Measurements from ENCODE around the gene HGS. TPM values are rescaled to one million over a fixed set of nuclear protein-coding genes. Genes with fewer than 3 reads are reported as not detected.

Gene HGS
- total and polyA plus RNA-seq, 2 donors = 39.0 to 157 TPM

GRCh38 chr17:81652906-81653771, 30.7 kb upstream of the HGS start:
- H3K27me3 ChIP-seq (ENCODE audit: control insufficient read depth in 2 of 2, insufficient read depth in 1 of 2, low read length in 1 of 2) = peaks cover 9 to 24% of the 10 kb centered on the region in 2 donors

GRCh38 chr17:81655378-81656117, 28.3 kb upstream of the HGS start:
- Histone ChIP-seq H3K4me1 (ENCODE audit: control insufficient read depth in 2 of 2, insufficient read depth in 2 of 2, low read length in 2 of 2) (peaks cover 5 to 29% of the 10 kb centered on the region in 2 donors), H3K36me3 (ENCODE audit: control insufficient read depth in 2 of 2, insufficient read depth in 2 of 2, low read length in 1 of 2) (no peaks in the 10 kb centered on the region), H3K27ac (ENCODE audit: low read depth in 1 of 2, low read length in 1 of 2) (no peak overlapping the region), H3K27me3 (ENCODE audit: control insufficient read depth in 2 of 2, insufficient read depth in 1 of 2, low read length in 1 of 2) (peaks cover 0 to 2% of the 10 kb centered on the region in 2 donors), H3K4me3 (ENCODE audit: low read length in 2 of 2) (no peak overlapping the region), H3K9me3 (ENCODE audit: control insufficient read depth in 2 of 2, insufficient read depth in 1 of 2, low read length in 1 of 2) (no peaks in the 10 kb centered on the region)
- 93% methylated on average over 18 of the region's 18 CpGs for WGBS
- no peak for DNase-seq (ENCODE audit: low read depth in 6 of 9, low spot score in 9 of 9)

More at GRCh38 chr17:81652906-81653771, 30.7 kb upstream of the HGS start:
- DNase-seq (ENCODE audit: low read depth in 6 of 9, low spot score in 9 of 9) = peak in 6 of 9 donors; percentile 54 to 86 (median 66)
- peak overlapping the region; percentile 56 to 60 for H3K4me3 ChIP-seq (ENCODE audit: low read length in 2 of 2)
- H3K9me3 ChIP-seq (ENCODE audit: control insufficient read depth in 2 of 2, insufficient read depth in 1 of 2, low read length in 1 of 2) = peaks cover 10 to 16% of the 10 kb centered on the region in 2 donors
- WGBS = 7% methylated on average over 27 of the region's 27 CpGs
- H3K4me1 ChIP-seq (ENCODE audit: control insufficient read depth in 2 of 2, insufficient read depth in 2 of 2, low read length in 2 of 2) = peaks cover 5 to 29% of the 10 kb centered on the region in 2 donors
- H3K36me3 ChIP-seq (ENCODE audit: control insufficient read depth in 2 of 2, insufficient read depth in 2 of 2, low read length in 1 of 2) = no peaks in the 10 kb centered on the region
- H3K27ac ChIP-seq (ENCODE audit: low read depth in 1 of 2, low read length in 1 of 2) = peak overlapping the region; percentile 21 to 71

- Histone ChIP-seq H3K9me3 (ENCODE audit: control insufficient read depth in 2 of 2, insufficient read depth in 1 of 2, low read length in 1 of 2) (no peaks in the 10 kb centered on the region), H3K4me1 (ENCODE audit: control insufficient read depth in 2 of 2, insufficient read depth in 2 of 2, low read length in 2 of 2) (peaks cover 5 to 29% of the 10 kb centered on the region in 2 donors), H3K27me3 (ENCODE audit: control insufficient read depth in 2 of 2, insufficient read depth in 1 of 2, low read length in 1 of 2) (no peaks in the 10 kb centered on the region), H3K27ac (ENCODE audit: low read depth in 1 of 2, low read length in 1 of 2) (no peak within 1 kb of the TSS), H3K4me3 (ENCODE audit: low read length in 2 of 2) (no peak within 1 kb of the TSS), H3K36me3 (ENCODE audit: control insufficient read depth in 2 of 2, insufficient read depth in 2 of 2, low read length in 1 of 2) (no peaks in the 10 kb centered on the region)
- 95% methylated on average over 15 of the region's 15 CpGs for WGBS
- DNase-seq (ENCODE audit: low read depth in 6 of 9, low spot score in 9 of 9) = no peak
Observed at GRCh38 chr17:81656118-81656743, 27.6 kb upstream of the HGS start, which contains the start of gene PDE6G. PDE6G (minus strand) TSS chr17:81656542; CDS start chr17:81653305, 3,237 bp downstream.

GRCh38 chr17:81656835-81657234, 27.0 kb upstream of the HGS start:
- Histone ChIP-seq H3K27ac (ENCODE audit: low read depth in 1 of 2, low read length in 1 of 2) (no peak overlapping the region), H3K4me1 (ENCODE audit: control insufficient read depth in 2 of 2, insufficient read depth in 2 of 2, low read length in 2 of 2) (peaks cover 5 to 29% of the 10 kb centered on the region in 2 donors), H3K27me3 (ENCODE audit: control insufficient read depth in 2 of 2, insufficient read depth in 1 of 2, low read length in 1 of 2) (no peaks in the 10 kb centered on the region), H3K9me3 (ENCODE audit: control insufficient read depth in 2 of 2, insufficient read depth in 1 of 2, low read length in 1 of 2) (no peaks in the 10 kb centered on the region), H3K4me3 (ENCODE audit: low read length in 2 of 2) (no peak overlapping the region), H3K36me3 (ENCODE audit: control insufficient read depth in 2 of 2, insufficient read depth in 2 of 2, low read length in 1 of 2) (no peaks in the 10 kb centered on the region)
- DNase-seq (ENCODE audit: low read depth in 6 of 9, low spot score in 9 of 9) = no peak
- WGBS = 66% methylated on average over 4 of the region's 4 CpGs

GRCh38 chr17:81659038-81659437, 24.8 kb upstream of the HGS start:
- Histone ChIP-seq H3K27ac (ENCODE audit: low read depth in 1 of 2, low read length in 1 of 2) (no peak overlapping the region), H3K36me3 (ENCODE audit: control insufficient read depth in 2 of 2, insufficient read depth in 2 of 2, low read length in 1 of 2) (no peaks in the 10 kb centered on the region), H3K4me1 (ENCODE audit: control insufficient read depth in 2 of 2, insufficient read depth in 2 of 2, low read length in 2 of 2) (peaks cover 0 to 32% of the 10 kb centered on the region in 2 donors), H3K9me3 (ENCODE audit: control insufficient read depth in 2 of 2, insufficient read depth in 1 of 2, low read length in 1 of 2) (no peaks in the 10 kb centered on the region), H3K4me3 (ENCODE audit: low read length in 2 of 2) (no peak overlapping the region), H3K27me3 (ENCODE audit: control insufficient read depth in 2 of 2, insufficient read depth in 1 of 2, low read length in 1 of 2) (no peaks in the 10 kb centered on the region)
- WGBS = 89% methylated on average over 5 of the region's 5 CpGs
- no peak for DNase-seq (ENCODE audit: low read depth in 6 of 9, low spot score in 9 of 9)

- peaks cover 0 to 36% of the 10 kb centered on the region in 2 donors for H3K4me1 ChIP-seq (ENCODE audit: control insufficient read depth in 2 of 2, insufficient read depth in 2 of 2, low read length in 2 of 2)
- DNase-seq (ENCODE audit: low read depth in 6 of 9, low spot score in 9 of 9) = no peak
- WGBS = 98% methylated on average over 9 of the region's 9 CpGs
- H3K36me3 ChIP-seq (ENCODE audit: control insufficient read depth in 2 of 2, insufficient read depth in 2 of 2, low read length in 1 of 2) = peaks cover 4 to 6% of the 10 kb centered on the region in 2 donors
- H3K9me3 ChIP-seq (ENCODE audit: control insufficient read depth in 2 of 2, insufficient read depth in 1 of 2, low read length in 1 of 2) = no peaks in the 10 kb centered on the region
- H3K27me3 ChIP-seq (ENCODE audit: control insufficient read depth in 2 of 2, insufficient read depth in 1 of 2, low read length in 1 of 2) = no peaks in the 10 kb centered on the region
- no peak overlapping the region for H3K27ac ChIP-seq (ENCODE audit: low read depth in 1 of 2, low read length in 1 of 2)
- H3K4me3 ChIP-seq (ENCODE audit: low read length in 2 of 2) = no peak overlapping the region
Observed at GRCh38 chr17:81660441-81660840, 23.4 kb upstream of the HGS start.

- no peak overlapping the region for H3K27ac ChIP-seq (ENCODE audit: low read depth in 1 of 2, low read length in 1 of 2)
- H3K36me3 ChIP-seq (ENCODE audit: control insufficient read depth in 2 of 2, insufficient read depth in 2 of 2, low read length in 1 of 2) = peaks cover 4 to 6% of the 10 kb centered on the region in 2 donors
- peaks cover 0 to 37% of the 10 kb centered on the region in 2 donors for H3K4me1 ChIP-seq (ENCODE audit: control insufficient read depth in 2 of 2, insufficient read depth in 2 of 2, low read length in 2 of 2)
- no peaks in the 10 kb centered on the region for H3K9me3 ChIP-seq (ENCODE audit: control insufficient read depth in 2 of 2, insufficient read depth in 1 of 2, low read length in 1 of 2)
- 98% methylated on average over 4 of the region's 4 CpGs for WGBS
- no peak for DNase-seq (ENCODE audit: low read depth in 6 of 9, low spot score in 9 of 9)
- H3K27me3 ChIP-seq (ENCODE audit: control insufficient read depth in 2 of 2, insufficient read depth in 1 of 2, low read length in 1 of 2) = no peaks in the 10 kb centered on the region
- no peak overlapping the region for H3K4me3 ChIP-seq (ENCODE audit: low read length in 2 of 2)
Observed at GRCh38 chr17:81662002-81662401, 21.8 kb upstream of the HGS start.

- Histone ChIP-seq H3K27ac (ENCODE audit: low read depth in 1 of 2, low read length in 1 of 2) (no peak overlapping the region), H3K4me1 (ENCODE audit: control insufficient read depth in 2 of 2, insufficient read depth in 2 of 2, low read length in 2 of 2) (peaks cover 5 to 46% of the 10 kb centered on the region in 2 donors), H3K36me3 (ENCODE audit: control insufficient read depth in 2 of 2, insufficient read depth in 2 of 2, low read length in 1 of 2) (peaks cover 6 to 11% of the 10 kb centered on the region in 2 donors), H3K4me3 (ENCODE audit: low read length in 2 of 2) (no peak overlapping the region), H3K27me3 (ENCODE audit: control insufficient read depth in 2 of 2, insufficient read depth in 1 of 2, low read length in 1 of 2) (no peaks in the 10 kb centered on the region), H3K9me3 (ENCODE audit: control insufficient read depth in 2 of 2, insufficient read depth in 1 of 2, low read length in 1 of 2) (no peaks in the 10 kb centered on the region)
- DNase-seq (ENCODE audit: low read depth in 6 of 9, low spot score in 9 of 9) = no peak
- WGBS = 98% methylated on average over 7 of the region's 7 CpGs
Observed at GRCh38 chr17:81664051-81664470, 19.8 kb upstream of the HGS start.
